ENCODE results near the gene NDRG2.

GRCh38 chr14:21026274-21026987 is 1.6 kb upstream of the NDRG2 start:
- TF ChIP-seq, protein P1, sequence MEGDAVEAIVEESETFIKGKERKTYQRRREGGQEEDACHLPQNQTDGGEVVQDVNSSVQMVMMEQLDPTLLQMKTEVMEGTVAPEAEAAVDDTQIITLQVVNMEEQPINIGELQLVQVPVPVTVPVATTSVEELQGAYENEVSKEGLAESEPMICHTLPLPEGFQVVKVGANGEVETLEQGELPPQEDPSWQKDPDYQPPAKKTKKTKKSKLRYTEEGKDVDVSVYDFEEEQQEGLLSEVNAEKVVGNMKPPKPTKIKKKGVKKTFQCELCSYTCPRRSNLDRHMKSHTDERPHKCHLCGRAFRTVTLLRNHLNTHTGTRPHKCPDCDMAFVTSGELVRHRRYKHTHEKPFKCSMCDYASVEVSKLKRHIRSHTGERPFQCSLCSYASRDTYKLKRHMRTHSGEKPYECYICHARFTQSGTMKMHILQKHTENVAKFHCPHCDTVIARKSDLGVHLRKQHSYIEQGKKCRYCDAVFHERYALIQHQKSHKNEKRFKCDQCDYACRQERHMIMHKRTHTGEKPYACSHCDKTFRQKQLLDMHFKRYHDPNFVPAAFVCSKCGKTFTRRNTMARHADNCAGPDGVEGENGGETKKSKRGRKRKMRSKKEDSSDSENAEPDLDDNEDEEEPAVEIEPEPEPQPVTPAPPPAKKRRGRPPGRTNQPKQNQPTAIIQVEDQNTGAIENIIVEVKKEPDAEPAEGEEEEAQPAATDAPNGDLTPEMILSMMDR (IDR thresholded peaks at IDR 0.05): no peak
- TF ChIP-seq POLR2A (IDR thresholded peaks at IDR 0.05): no peak

All from thyroid gland (tissue), 4 donors.